ENCODE measurements around the gene AQP1. TPM values are rescaled to one million over a fixed set of nuclear protein-coding genes. Genes with fewer than 3 reads are reported as not detected.

The AQP1 gene
- total RNA-seq, 1 experiment from 2014 or later: not detected

DNA sequence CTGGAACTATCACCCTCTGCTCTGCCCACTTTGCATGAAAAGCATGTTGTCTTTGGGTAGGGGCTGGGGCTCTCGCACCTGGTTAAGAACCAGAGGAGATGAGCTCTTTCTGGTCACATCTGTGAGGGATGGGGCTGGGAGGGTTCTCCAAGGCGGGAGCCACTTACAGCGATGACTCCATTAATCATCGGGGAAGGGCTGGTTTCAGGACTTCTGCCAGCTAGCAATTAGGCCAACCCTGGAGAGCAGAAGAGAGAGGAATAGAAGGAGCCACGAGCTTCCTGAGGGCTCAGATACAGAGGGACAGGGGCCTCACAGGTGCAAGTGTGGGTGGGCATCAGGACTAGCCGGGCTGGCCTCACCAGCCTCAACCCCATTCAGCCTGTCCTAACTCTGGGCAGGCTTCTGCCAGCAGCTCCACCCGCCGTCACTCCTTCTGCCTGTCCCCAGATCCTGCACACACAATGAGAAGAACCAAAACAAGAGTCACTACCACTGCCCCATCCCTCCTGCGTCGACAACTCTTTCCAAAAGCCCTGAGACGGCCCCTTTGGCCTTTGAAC lies 8.4 kb downstream of the AQP1 start:
- intact Hi-C loops (cut with micrococcal nuclease): no loop called here
- no TSS peak for BruUV-seq (replicated peaks)
- CTCF ChIA-PET: interaction anchor here (1.8 to 3.6 kb wide), 2 partner anchors 16 to 63 kb away, joined by 4 to 18 read pairs; no protein-coding TSS in a partner anchor
- H3K4me1 Mint-ChIP-seq (ENCODE audit: insufficient read depth, unreplicated experiment): peaks cover 18% of the 10 kb centered on the region
- DNase-seq (ENCODE audit: unreplicated experiment): peak; percentile 34
- POLR2A ChIA-PET: interaction anchor here (0.7 to 0.8 kb wide), 3 partner anchors 19 to 291 kb away, joined by 3 read pairs; no protein-coding TSS in a partner anchor
- H3K9me3 Mint-ChIP-seq (ENCODE audit: unreplicated experiment): no peaks in the 10 kb centered on the region
- no peak overlapping the region for H3K4me3 Mint-ChIP-seq (ENCODE audit: unreplicated experiment)
- H3K27ac Mint-ChIP-seq (ENCODE audit: low read depth, unreplicated experiment): no peak overlapping the region
- no peaks in the 10 kb centered on the region for H3K36me3 Mint-ChIP-seq (ENCODE audit: insufficient read depth, unreplicated experiment)
- TF ChIP-seq, protein P1, sequence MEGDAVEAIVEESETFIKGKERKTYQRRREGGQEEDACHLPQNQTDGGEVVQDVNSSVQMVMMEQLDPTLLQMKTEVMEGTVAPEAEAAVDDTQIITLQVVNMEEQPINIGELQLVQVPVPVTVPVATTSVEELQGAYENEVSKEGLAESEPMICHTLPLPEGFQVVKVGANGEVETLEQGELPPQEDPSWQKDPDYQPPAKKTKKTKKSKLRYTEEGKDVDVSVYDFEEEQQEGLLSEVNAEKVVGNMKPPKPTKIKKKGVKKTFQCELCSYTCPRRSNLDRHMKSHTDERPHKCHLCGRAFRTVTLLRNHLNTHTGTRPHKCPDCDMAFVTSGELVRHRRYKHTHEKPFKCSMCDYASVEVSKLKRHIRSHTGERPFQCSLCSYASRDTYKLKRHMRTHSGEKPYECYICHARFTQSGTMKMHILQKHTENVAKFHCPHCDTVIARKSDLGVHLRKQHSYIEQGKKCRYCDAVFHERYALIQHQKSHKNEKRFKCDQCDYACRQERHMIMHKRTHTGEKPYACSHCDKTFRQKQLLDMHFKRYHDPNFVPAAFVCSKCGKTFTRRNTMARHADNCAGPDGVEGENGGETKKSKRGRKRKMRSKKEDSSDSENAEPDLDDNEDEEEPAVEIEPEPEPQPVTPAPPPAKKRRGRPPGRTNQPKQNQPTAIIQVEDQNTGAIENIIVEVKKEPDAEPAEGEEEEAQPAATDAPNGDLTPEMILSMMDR (IDR thresholded peaks at IDR 0.05; ENCODE audit: unreplicated experiment): no peak
- no peaks in the 10 kb centered on the region for H3K27me3 Mint-ChIP-seq (ENCODE audit: insufficient read depth, unreplicated experiment)

DNA sequence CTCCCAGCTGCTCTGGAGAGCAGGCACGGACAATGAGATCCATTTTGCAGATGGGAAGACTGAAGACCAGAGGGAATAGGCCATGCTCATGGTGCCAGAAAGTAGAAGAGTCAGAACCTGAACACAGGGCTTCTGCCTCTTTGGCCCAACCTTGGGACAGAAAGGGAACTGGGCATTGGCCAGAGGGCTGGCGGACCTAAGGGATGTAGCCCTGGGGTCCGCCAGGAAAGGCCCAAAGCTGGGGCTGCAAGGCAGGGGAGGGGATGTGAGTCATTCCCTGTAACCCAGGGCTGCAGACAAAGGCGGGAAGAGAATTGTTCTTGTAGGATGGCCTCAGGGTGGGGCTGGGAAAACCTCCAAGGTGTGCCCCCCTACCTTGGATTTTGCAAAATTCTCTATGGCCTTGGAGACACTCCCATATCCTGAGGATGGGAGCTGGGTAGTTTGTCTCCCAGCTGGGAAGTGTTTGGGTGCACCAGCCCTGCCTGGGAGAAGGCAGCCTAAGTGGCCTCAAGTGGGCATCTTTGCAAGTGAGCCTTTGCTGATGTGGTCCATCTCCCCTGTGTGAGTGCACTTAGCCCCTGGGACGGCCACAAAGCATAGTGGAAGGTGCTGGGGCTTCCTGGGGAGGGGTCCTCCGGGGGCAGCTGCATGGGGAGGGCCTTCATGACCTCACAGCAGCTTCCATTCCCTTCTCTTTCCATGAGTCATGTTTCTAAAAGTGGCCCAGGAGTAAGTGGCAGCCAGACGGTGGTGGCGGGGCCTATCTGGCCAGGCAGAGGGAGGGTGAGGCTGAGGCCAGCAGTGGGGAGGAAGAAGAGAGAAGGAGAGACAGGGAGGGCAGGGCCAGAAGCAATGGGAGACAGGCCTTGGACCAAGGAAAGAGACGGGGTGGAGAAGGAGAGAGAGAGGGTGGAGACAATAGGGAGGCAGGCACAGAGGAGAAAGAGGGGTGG lies 9.2 kb downstream of the AQP1 start:
- Mint-ChIP-seq H3K27me3 (ENCODE audit: insufficient read depth, unreplicated experiment) (no peaks in the 10 kb centered on the region), H3K9me3 (ENCODE audit: unreplicated experiment) (no peaks in the 10 kb centered on the region), H3K4me3 (ENCODE audit: unreplicated experiment) (no peak overlapping the region), H3K4me1 (ENCODE audit: insufficient read depth, unreplicated experiment) (peaks cover 18% of the 10 kb centered on the region), H3K27ac (ENCODE audit: low read depth, unreplicated experiment) (no peak overlapping the region), H3K36me3 (ENCODE audit: insufficient read depth, unreplicated experiment) (no peaks in the 10 kb centered on the region)
- intact Hi-C loops (cut with micrococcal nuclease): no loop called here
- no TSS peak for BruUV-seq (replicated peaks)
- ChIA-PET CTCF (interaction anchor here (1.1 to 3.6 kb wide), 3 partner anchors 15 to 62 kb away, joined by 3 to 18 read pairs (median 4); no protein-coding TSS in a partner anchor), POLR2A (interaction anchor here (0.7 to 0.8 kb wide), 2 partner anchors 35 to 290 kb away, joined by 3 read pairs; no protein-coding TSS in a partner anchor)
- TF ChIP-seq, protein P1 (IDR thresholded peaks at IDR 0.05; ENCODE audit: unreplicated experiment): no peak
- peak; percentile 50 for DNase-seq (ENCODE audit: unreplicated experiment)

DNA sequence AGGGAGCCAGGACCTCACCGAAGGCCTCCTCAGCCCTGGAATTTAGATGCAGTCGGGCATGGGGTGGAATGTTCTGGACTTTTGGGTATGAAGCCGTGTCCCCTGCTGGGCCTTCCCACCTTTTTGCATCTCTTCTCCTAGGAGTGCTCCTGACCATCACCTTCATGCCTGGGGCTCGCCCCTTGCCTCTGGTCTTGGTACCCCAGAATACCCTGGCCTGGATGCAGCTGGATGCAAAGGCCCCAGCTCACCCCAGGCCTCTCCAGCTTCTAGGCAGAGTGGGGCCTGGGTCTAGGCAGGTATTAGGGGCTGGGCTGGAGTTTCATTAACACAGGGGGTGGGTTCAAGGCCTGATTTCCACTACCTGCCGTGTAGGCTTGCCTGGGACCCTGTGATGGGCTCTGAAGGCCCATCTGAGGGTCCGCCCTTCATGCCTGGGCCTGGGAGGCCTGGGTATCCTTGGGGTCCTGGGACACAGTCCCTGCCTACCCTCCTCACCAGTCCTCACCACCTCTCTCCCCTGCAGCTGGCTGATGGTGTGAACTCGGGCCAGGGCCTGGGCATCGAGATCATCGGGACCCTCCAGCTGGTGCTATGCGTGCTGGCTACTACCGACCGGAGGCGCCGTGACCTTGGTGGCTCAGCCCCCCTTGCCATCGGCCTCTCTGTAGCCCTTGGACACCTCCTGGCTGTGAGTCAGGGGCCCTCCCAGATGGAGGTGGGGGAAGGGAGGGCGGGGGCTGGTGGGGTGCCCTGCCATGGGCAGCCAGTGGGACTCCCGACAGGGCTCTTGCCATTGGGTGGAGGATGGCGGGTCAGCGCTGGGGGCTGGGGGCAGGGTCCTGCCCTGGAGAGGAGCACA lies 10.1 kb downstream of the AQP1 start:
- no peaks in the 10 kb centered on the region for H3K36me3 Mint-ChIP-seq (ENCODE audit: insufficient read depth, unreplicated experiment)
- TF ChIP-seq, protein P1 (IDR thresholded peaks at IDR 0.05; ENCODE audit: unreplicated experiment): no peak
- intact Hi-C loops (cut with micrococcal nuclease): no loop called here
- no peaks in the 10 kb centered on the region for H3K27me3 Mint-ChIP-seq (ENCODE audit: insufficient read depth, unreplicated experiment)
- BruUV-seq (replicated peaks): no TSS peak
- POLR2A ChIA-PET: no interaction called here
- no peak overlapping the region for H3K4me3 Mint-ChIP-seq (ENCODE audit: unreplicated experiment)
- no peaks in the 10 kb centered on the region for H3K9me3 Mint-ChIP-seq (ENCODE audit: unreplicated experiment)
- no peak for DNase-seq (ENCODE audit: unreplicated experiment)
- CTCF ChIA-PET: interaction anchor here (0.7 to 3.6 kb wide), 5 partner anchors 14 to 201 kb away, joined by 3 to 18 read pairs (median 4); no protein-coding TSS in a partner anchor
- no peak overlapping the region for H3K27ac Mint-ChIP-seq (ENCODE audit: low read depth, unreplicated experiment)
- peaks cover 18% of the 10 kb centered on the region for H3K4me1 Mint-ChIP-seq (ENCODE audit: insufficient read depth, unreplicated experiment)
